ENCODE results near the gene SPPL3.

DNA sequence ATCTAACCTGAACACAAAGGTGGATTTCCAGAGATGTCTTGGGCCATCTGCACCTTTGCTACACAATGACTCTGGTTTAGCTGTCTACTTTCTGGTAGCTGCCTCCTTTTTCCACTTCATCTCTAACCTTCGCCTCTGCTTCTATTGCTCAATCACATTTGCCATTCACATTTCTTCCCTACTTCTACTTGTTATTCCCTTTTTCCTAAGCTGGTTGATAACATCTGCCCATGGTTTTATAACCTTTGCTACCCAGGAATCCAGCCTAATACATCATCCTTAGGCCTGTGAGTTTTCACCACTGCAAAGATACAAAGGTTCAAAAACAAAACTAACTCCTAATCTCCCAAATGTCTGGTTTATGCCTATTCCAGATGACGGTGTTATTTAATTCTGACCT, 13.2 kb downstream of the SPPL3 start:
- TF ChIP-seq, protein P1, sequence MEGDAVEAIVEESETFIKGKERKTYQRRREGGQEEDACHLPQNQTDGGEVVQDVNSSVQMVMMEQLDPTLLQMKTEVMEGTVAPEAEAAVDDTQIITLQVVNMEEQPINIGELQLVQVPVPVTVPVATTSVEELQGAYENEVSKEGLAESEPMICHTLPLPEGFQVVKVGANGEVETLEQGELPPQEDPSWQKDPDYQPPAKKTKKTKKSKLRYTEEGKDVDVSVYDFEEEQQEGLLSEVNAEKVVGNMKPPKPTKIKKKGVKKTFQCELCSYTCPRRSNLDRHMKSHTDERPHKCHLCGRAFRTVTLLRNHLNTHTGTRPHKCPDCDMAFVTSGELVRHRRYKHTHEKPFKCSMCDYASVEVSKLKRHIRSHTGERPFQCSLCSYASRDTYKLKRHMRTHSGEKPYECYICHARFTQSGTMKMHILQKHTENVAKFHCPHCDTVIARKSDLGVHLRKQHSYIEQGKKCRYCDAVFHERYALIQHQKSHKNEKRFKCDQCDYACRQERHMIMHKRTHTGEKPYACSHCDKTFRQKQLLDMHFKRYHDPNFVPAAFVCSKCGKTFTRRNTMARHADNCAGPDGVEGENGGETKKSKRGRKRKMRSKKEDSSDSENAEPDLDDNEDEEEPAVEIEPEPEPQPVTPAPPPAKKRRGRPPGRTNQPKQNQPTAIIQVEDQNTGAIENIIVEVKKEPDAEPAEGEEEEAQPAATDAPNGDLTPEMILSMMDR (IDR thresholded peaks at IDR 0.05) = no peak
- TF ChIP-seq POLR2A (IDR thresholded peaks at IDR 0.05) = no peak
